Aorta (tissue), 5 donors: Measurements from ENCODE around the gene ZNF333. TPM values are rescaled to one million over a fixed set of nuclear protein-coding genes. Genes with fewer than 3 reads are reported as not detected.

Experiments used
- ATAC-seq: fragments of 200-7000 bp; cut with Tn5 transposase; one replicate; pipeline ENCODE4 v1.9.1; 2022; ENCODE audit warnings: moderate library complexity; ENCODE audit not compliant: low FRiP score
- DNase-seq, 2 donors: peaks; one replicate each; pipeline ENCODE4 v3.0.0-alpha.2; 2020
- H3K27ac ChIP-seq, 2 donors: one replicate each; pipeline ENCODE4 v1.5.1; 2013; ENCODE audit warnings: low read length in 2 of 2, mild to moderate bottlenecking in 2 of 2, moderate library complexity in 2 of 2, control low read depth in 1 of 2, inconsistent platforms in 1 of 2, low read depth in 1 of 2
- H3K27me3 ChIP-seq, 2 donors: one replicate each; pipeline ENCODE4 v1.6.1; 2013; ENCODE audit warnings: control low read depth in 1 of 2, low read length in 1 of 2, mild to moderate bottlenecking in 1 of 2, moderate library complexity in 1 of 2; ENCODE audit not compliant: insufficient read depth in 2 of 2, control insufficient read depth in 1 of 2
- H3K36me3 ChIP-seq, 2 donors: one replicate each; pipeline ENCODE4 v1.6.1; 2013; ENCODE audit warnings: control low read depth in 1 of 2, low read length in 1 of 2, mild to moderate bottlenecking in 1 of 2; ENCODE audit not compliant: insufficient read depth in 2 of 2, control insufficient read depth in 1 of 2
- H3K4me1 ChIP-seq, 2 donors: one replicate each; pipeline ENCODE4 v1.6.1; 2013; ENCODE audit warnings: low read length in 2 of 2, control low read depth in 1 of 2, mild to moderate bottlenecking in 1 of 2, moderate library complexity in 1 of 2; ENCODE audit not compliant: insufficient read depth in 2 of 2, control insufficient read depth in 1 of 2
- H3K4me3 ChIP-seq, 2 donors: one replicate each; pipeline ENCODE4 v1.5.1; 2013; ENCODE audit warnings: low read length in 2 of 2, control low read depth in 1 of 2, mild to moderate bottlenecking in 1 of 2
- H3K9me3 ChIP-seq: one replicate; pipeline ENCODE4 v1.6.1; 2013; ENCODE audit warnings: mild to moderate bottlenecking, low read length; ENCODE audit not compliant: control insufficient read depth
- WGBS, 2 donors: extraction: QIAGEN DNeasy Blood & Tissue Kit; methylation state at CpG; one replicate each; pipeline ENCODE4 v1.1.7; 2013; 5-methylcytosine and 5-hydroxymethylcytosine counted together
- intact Hi-C, 2 donors: fragments of 100-400 bp; cut with DNase I; formaldehyde crosslinking; loops; one replicate each; pipeline versions ENCODE4 v1.14.2 to v1.15.0; 2022
- polyA plus RNA-seq, 2 donors: library from polyadenylated mRNA; stranded (reverse); fragments of 200-250 nt; gene quantifications; one replicate each; pipeline ENCODE4 v1.2.3, GENCODE V29; 2013
- total RNA-seq, 2 donors: library from RNA; stranded (reverse); fragmentation: NEBNext Ultra II Directional; extraction: Animal tissue kit (Norgen Biotek cat#: 25700); gene quantifications; one replicate each; pipeline ENCODE4 v1.2.1, GENCODE V29; 2021
- donor health status: healthy with polysubstance abuse.
- donor health status: Bipolar disorder and iron deficiency.
- donor health status: DM: no; HTN: no; CAD: no.
- donor health status: DM: no; HTN: no; CAD: no.
- donor health status: DM: yes; HTN: yes; CAD: no.

Gene ZNF333
- total and polyA plus RNA-seq, 4 donors = 5.6 to 33.6 (median 29.3) TPM

GRCh38 chr19:14718522-14719116, 28.8 kb downstream of the ZNF333 start:
- intact Hi-C loops = no loop called here
- WGBS, 2 donors = 97% methylated on average over 18 of the region's 18 CpGs
- peaks cover 36 to 40% of the 10 kb centered on the region in 2 donors for H3K36me3 ChIP-seq

GRCh38 chr19:14719162-14719561, 29.3 kb downstream of the ZNF333 start:
- no peaks in the 10 kb centered on the region for H3K27me3 ChIP-seq
- intact Hi-C loops = no loop called here
- peaks cover 36% of the 10 kb centered on the region for H3K9me3 ChIP-seq
- DNase-seq (no peak), ATAC-seq (no peak)
- H3K4me3 ChIP-seq = no peak overlapping the region
- H3K4me1 ChIP-seq = no peaks in the 10 kb centered on the region
- H3K27ac ChIP-seq = no peak overlapping the region
- 99% methylated on average over 3 of the region's 3 CpGs for WGBS, 2 donors
- peaks cover 38% of the 10 kb centered on the region in 2 donors for H3K36me3 ChIP-seq

More at GRCh38 chr19:14718522-14719116, 28.8 kb downstream of the ZNF333 start:
- Histone ChIP-seq H3K27ac (no peak overlapping the region), H3K4me3 (no peak overlapping the region), H3K4me1 (no peaks in the 10 kb centered on the region), H3K9me3 (peaks cover 33% of the 10 kb centered on the region), H3K27me3 (no peaks in the 10 kb centered on the region)
- ATAC-seq = no peak
- DNase-seq = no peak

GRCh38 chr19:14722127-14722526, 32.3 kb downstream of the ZNF333 start:
- DNase-seq = no peak
- H3K9me3 ChIP-seq = peaks cover 30% of the 10 kb centered on the region
- no peak overlapping the region for H3K4me3 ChIP-seq
- 84% methylated on average over 2 of the region's 2 CpGs for WGBS, 2 donors
- H3K27me3 ChIP-seq = no peaks in the 10 kb centered on the region
- no peaks in the 10 kb centered on the region for H3K4me1 ChIP-seq
- peaks cover 18% of the 10 kb centered on the region in 2 donors for H3K36me3 ChIP-seq
- intact Hi-C loops = no loop called here
- ATAC-seq = no peak
- H3K27ac ChIP-seq = no peak overlapping the region

GRCh38 chr19:14728595-14728994, 38.7 kb downstream of the ZNF333 start:
- Histone ChIP-seq H3K4me3 (no peak overlapping the region), H3K36me3 (peaks cover 0 to 1% of the 10 kb centered on the region in 2 donors), H3K4me1 (no peaks in the 10 kb centered on the region), H3K27me3 (no peaks in the 10 kb centered on the region), H3K9me3 (peaks cover 23% of the 10 kb centered on the region), H3K27ac (no peak overlapping the region)
- 71 to 86% methylated on average over 7 of the region's 7 CpGs for WGBS, 2 donors
- intact Hi-C loops = no loop called here
- DNase-seq (no peak), ATAC-seq (no peak)

GRCh38 chr19:14731200-14731599, 41.4 kb downstream of the ZNF333 start:
- Histone ChIP-seq H3K4me1 (no peaks in the 10 kb centered on the region), H3K27me3 (no peaks in the 10 kb centered on the region), H3K9me3 (peaks cover 16% of the 10 kb centered on the region), H3K36me3 (peaks cover 0 to 1% of the 10 kb centered on the region in 2 donors), H3K27ac (no peak overlapping the region), H3K4me3 (no peak overlapping the region)
- DNase-seq (no peak), ATAC-seq (no peak)
- intact Hi-C loops = no loop called here
- 63 to 67% methylated on average over 10 of the region's 10 CpGs for WGBS, 2 donors

- peaks cover 11% of the 10 kb centered on the region for H3K9me3 ChIP-seq
- intact Hi-C loops = no loop called here
- DNase-seq (no peak), ATAC-seq (no peak)
- H3K27ac ChIP-seq = no peak overlapping the region
- no peaks in the 10 kb centered on the region for H3K27me3 ChIP-seq
- no peak overlapping the region for H3K4me3 ChIP-seq
- H3K36me3 ChIP-seq = peaks cover 0 to 1% of the 10 kb centered on the region in 2 donors
- no peaks in the 10 kb centered on the region for H3K4me1 ChIP-seq
Measured at GRCh38 chr19:14732510-14732909, 42.7 kb downstream of the ZNF333 start.

GRCh38 chr19:14733574-14733973, 43.7 kb downstream of the ZNF333 start:
- Histone ChIP-seq H3K27me3 (no peaks in the 10 kb centered on the region), H3K9me3 (peaks cover 11% of the 10 kb centered on the region), H3K27ac (no peak overlapping the region), H3K4me1 (no peaks in the 10 kb centered on the region), H3K36me3 (peaks cover 0 to 1% of the 10 kb centered on the region in 2 donors), H3K4me3 (no peak overlapping the region)
- ATAC-seq = no peak
- no peak for DNase-seq
- 41 to 85% methylated on average over 1 of the region's 1 CpG for WGBS, 2 donors
- intact Hi-C loops = no loop called here

GRCh38 chr19:14735915-14736314, 46.1 kb downstream of the ZNF333 start:
- H3K36me3 ChIP-seq = peaks cover 0 to 1% of the 10 kb centered on the region in 2 donors
- ATAC-seq = no peak
- H3K27ac ChIP-seq = no peak overlapping the region
- no peaks in the 10 kb centered on the region for H3K4me1 ChIP-seq
- H3K9me3 ChIP-seq = peaks cover 10% of the 10 kb centered on the region
- no peaks in the 10 kb centered on the region for H3K27me3 ChIP-seq
- H3K4me3 ChIP-seq = no peak overlapping the region
- intact Hi-C loops = no loop called here
- no peak for DNase-seq
- WGBS, 2 donors = 67 to 72% methylated on average over 5 of the region's 5 CpGs

- 76 to 82% methylated on average over 4 of the region's 4 CpGs for WGBS, 2 donors
- no peak overlapping the region for H3K27ac ChIP-seq
- intact Hi-C loops = no loop called here
- no peak overlapping the region for H3K4me3 ChIP-seq
- peaks cover 3% of the 10 kb centered on the region for H3K9me3 ChIP-seq
- no peaks in the 10 kb centered on the region for H3K4me1 ChIP-seq
- H3K27me3 ChIP-seq = no peaks in the 10 kb centered on the region
- H3K36me3 ChIP-seq = no peaks in the 10 kb centered on the region
- ATAC-seq = no peak
- DNase-seq = no peak
Measured at GRCh38 chr19:14746886-14747285, 57.0 kb downstream of the ZNF333 start.
